AML-193 (cell line): ENCODE data around the gene TIE1.

Experiments used
- DNase-seq, 2 experiments: peaks; one replicate each; lab custom pipeline; 2025; lab: John Stamatoyannopoulos, UW

TIE1 gene

DNA sequence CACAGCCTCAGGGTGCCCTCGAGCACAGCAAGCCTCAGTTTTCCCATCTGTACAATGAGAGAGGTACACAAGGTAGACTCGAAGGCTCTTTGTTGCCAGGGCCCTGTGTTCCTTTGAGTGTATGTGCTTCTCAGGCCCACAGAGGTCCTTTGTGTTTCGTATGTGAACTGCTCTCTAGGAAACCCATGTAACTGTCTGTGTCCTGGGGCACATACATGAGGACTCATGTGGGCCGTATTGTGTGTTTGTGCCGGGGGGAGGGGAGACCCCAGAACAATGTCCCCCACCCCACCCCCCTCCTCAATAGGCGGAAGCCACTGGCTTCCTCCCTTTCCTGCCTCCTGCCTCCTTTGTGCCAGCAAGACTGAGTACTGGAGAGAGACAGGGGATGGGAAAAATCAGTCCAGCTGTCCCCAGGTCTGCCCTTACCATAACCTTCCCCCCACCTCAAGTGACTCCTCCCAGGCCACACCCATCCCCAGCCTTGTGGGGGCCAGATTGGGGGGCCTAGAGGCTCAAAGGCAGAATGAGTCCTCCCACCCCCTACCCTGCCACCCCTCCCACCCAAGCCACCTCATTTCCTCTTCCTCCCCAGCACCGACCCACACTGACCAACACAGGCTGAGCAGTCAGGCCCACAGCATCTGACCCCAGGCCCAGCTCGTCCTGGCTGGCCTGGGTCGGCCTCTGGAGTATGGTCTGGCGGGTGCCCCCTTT is at the start of gene TIE1:
Gene TIE1 (plus strand): TSS at position 605 of the 717 bp plus-strand sequence. CDS start 90 bp downstream, at position 695.
- no peak for DNase-seq

DNA sequence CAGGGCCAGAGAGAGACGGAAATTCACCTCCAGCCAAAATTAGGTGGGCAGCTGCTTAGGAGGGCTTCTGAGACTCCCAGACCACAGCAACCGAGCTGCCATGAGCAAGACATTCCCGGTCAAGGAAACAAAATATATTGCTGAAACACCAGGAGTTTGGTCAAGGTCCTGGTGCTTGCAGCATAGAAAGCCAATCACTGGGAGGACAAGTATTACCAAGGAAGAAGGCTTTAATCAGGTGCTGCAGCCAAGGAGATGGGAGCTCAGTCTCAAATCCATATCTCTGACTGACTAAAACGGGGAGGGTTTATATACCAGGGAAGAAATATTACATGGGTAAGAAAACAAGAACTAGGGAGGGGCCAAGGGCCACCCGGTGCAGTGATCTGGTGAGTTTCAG is 49.8 kb upstream of the TIE1 start:
- DNase-seq, result no peak

DNA sequence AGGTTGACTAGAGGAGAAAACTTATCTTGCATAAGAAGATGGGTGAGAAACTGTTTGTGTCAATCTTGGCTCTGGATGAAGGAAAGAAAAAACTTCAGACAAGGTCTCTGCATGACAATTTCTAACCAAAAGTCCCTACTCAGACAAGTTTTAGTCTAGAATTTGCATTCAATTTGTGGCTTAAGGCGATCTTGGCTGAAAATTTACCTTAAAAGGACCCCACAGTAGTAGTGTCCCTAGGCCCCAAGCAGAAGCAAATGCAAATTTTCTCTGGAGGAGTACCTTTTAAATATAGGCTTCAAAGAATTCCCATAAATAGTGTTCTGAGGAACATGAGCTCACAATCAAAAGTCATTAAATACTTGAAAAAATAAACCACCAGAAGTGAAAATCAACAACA is 48.6 kb upstream of the TIE1 start:
- DNase-seq, result no peak

DNA sequence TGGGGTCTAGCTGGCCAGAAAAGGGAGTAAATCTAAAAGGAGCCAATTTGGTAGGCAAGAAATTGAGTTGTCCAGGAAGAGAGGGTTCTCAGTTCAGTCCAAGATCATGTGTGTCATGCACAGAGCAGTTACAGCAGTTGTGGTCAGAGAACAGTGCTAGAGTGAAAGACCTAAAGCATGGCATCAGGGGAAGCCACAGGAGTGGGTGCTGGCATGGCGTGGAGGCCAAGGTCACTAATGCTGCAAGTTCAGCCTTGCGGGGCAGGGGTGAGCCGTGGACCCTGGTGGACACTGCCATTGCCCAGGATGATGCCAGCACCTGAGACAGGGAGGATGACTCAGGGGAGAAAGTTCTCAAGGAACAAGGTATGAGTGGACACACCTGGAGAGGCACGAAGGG is 47.6 kb upstream of the TIE1 start:
- no peak for DNase-seq

DNA sequence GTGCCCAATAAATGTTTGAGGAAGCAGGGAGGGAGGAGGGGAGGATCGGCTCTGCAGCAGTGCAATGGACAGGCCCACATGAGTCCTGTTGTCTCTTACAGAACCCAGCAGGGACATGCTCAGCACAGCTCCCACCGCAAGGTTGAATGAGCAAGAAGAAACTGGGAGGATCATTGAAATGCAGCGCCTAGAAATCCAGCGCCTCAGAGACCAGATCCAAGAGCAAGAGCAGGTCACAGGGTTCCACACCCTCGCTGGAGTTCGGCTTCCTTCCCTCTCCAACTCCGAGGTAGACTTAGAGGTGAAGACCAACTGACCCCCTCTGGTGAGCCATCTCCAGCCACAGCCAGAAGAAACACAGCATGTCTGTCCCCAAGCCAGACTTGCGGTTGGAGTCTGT is 46.9 kb upstream of the TIE1 start:
- no peak for DNase-seq

DNA sequence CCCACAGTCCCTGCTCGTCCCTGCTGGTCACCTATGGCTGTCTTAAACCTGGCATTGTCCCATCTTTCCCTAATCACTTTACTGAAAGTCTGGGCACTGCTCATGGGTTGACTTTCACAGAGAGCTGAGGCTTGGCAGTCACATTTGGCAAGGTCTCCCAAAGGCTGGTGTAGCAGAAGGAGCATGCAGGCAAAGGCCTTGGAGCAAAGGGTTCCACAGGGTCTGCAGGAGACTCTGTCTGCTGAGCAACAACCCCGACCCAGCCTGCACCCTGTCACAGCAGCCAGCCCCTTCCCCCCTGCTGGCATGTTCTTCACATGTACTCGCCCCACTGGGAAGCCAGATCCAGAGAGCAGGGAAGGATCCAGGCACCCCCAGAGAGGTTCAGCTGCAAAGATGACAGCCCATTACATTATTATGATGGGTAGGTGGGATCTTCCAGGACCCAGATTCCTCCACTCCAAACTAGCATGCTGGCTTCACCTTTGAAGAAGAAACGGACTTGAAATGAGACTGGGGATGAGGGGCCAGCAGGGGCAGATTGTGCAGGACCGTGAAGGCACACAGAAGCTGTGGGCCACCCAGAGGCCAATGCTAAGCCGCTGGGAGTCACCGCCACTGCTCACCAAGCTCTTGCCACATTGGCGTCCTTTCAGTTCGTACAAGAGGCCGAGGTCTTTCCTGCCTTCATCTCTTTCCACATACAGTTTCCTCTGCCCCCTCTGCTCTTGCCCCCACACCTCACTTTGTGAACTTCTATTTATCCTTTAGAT is 45.2 kb upstream of the TIE1 start:
- DNase-seq, result no peak

DNA sequence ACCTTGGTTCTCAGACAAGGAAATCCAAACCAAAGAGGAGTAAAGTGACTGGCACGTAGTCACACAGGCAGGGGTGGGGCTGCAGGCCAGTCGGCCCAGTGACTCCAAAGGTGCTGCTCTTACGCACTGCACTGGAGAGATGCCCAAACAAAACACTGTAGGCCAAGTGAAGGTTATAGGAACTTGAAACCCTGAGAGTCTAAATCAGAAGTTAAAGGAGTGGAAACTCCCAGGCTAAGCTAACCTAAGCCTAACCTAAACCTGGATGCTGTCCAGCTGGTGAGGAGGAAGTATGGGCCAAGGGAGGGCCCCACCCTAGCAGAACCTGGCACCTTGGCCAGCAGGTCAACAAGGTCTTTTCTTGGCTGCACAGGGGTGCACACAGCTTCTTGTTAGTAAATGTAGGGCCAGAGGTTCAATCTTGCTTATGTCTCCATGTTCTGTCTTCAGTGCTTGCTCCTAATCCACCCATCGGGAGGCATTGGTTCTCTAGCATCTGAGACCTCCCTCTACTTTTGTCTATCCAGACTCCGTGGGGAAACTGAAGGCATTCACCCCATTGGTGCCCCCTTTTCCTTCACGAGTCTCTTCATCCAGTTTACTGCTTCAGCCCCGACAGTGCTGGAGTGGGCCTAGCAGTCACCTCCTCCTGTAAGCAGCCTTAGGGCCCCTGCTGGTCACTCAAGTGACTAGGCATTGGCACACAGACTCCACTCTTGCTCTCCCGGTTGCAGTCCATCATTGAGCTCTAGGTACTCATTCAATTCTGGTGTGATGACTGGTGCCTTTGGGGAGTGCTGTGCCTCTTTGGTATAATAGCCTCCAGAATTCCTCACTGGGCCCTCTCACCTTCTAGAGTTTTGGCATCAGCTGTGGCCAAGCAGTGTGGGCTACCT is 43.9 kb upstream of the TIE1 start:
- no peak for DNase-seq

DNA sequence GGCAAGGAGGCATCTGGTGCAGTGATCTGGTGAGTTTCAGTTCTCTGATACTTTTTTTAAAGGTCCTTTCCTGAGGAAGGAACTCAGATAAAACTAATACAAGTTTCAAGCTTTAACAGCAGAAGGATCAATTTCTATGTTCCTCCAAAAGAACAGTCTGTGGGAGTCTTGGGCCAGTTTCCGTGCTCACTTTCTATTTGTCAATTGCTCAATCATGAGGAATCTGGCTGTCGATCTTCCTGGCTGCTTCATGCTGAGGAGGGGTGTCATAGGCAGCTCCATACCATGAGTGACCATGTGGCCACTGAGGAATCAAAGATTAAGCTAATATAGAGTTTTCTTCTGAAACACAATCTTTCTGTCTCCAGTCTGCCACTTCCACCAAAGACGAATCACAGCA is 42.4 kb upstream of the TIE1 start:
- DNase-seq, result no peak

DNA sequence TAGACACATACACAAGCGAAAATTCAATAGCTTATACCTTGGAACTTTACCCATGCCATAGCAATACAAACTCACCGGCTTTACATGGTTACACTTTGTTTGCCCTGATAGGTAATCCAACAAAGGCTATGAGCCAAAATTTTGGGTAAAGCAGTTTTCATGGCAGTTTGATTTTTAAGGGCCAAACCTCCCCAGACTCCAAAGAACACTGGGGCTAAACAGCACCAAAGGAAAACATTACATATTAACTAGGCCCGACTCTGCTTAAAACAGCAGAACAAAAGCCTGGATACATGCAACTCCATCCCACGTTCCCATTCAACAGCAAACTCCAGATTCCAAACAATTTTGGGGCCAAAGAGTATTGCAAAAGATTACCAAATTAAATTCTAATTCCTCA is 35.4 kb upstream of the TIE1 start:
- DNase-seq, result no peak

DNA sequence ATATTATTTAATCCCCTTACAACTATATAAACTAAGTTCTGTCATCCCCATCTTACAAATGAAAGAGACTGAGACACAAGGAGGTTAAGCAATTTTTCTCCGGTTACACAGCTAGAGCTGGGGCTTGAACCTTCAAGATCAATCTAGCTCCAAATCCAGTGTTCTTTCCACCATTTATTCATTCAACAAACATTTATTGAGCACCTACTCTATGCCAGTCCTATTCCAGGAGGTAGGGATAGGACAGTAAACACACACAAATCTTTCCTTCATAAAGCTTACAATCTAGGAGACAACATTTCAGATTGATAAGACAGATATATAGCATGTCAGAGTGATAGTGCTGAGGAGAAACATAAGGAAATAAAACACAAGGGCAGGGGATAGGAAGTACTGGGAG is 33.9 kb upstream of the TIE1 start:
- DNase-seq, result no peak

DNA sequence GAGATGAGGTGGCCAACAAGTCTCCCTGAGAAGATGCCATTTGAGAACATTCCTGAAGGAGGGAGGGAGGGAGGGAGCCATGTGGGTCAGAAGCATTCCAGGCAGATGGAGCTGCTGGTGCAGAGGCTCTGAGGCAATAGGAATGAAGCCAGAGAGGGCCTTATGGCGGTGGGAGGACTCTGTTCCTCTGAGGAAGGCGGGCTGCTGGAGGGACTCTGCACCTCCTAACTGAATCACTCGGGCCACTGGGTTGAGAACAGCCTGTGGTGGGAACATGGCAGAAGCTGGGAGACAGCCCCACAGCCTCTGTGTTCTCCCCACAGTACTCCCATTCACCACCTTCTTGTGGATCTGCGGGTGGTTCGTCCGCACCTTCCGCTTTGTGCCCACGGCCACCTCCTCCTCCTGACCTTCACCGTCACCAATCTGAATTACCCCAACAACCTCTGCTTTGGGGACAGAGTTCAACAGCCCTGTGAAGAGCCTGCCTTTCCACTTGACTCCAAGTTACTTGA is 33.4 kb upstream of the TIE1 start:
- DNase-seq, result no peak

DNA sequence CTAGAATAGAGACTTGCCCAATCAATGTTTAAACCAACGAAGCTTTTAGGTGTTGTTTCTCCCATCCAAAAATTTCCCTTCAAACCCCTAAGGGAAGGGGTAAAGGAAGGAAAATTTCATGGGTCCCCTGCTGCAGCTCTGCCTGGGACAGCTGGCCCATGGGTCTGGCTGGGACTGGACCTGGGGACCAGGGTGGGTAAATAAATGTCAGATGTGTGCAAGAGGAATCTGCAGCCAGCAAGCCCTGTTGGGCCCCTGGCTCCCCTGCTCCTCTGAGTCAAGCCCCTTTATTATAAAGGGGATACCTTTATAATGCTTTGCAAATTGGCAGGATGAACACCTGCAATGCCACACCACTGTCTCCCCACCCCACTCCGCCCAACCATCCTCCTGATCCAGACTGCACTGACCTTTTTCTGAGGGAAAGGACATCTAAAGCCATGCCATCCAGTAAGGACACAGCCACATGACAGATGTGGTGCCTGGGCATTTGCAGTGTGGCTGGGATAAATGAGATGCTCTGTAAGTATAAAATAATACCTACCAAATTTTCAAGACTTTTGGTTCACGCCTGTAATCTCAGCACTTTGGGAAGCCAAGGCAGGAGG is 32.9 kb upstream of the TIE1 start:
- DNase-seq, result no peak

DNA sequence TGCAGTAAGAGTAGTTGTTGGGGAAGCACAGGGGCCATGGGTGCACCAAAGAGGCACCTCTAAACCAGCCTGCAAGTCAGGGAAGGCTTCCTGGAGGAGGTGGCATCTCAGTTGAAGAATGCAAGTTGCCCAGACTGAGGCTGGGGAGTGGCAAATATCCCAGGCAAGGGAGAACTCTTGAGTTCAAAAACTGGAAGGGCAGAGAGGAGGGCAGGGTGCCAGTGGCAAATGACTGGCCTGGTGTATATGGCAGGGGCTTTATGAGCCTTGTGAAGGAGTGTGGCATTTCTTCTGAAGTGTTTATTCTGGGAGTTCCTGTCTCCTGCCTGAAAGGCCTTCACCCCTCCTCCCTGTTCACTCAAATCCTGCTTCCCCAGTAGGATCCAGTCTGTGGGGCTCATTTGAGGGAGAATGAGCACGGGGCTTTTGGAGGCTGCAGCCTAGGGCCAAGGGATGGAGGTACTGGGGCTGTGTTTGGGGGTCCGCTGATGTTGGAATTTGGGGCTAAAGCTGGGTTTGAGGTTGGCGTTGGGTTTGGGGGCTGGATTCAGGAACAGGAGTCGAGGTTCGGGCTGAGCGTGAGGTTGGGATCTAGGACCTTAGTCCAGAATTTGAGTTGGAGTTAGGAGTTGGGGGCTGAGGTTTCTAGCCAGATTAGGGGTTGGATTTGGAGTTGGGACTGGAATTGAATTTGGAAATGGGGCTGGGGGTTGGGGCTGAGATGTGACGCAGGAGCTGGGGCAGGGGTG is 31.0 kb upstream of the TIE1 start, which contains the start of gene TMEM125:
Gene TMEM125 (plus strand): TSS at position 357 of the 749 bp plus-strand sequence. CDS start 2,740 bp downstream, outside the sequence.
- DNase-seq, result no peak

DNA sequence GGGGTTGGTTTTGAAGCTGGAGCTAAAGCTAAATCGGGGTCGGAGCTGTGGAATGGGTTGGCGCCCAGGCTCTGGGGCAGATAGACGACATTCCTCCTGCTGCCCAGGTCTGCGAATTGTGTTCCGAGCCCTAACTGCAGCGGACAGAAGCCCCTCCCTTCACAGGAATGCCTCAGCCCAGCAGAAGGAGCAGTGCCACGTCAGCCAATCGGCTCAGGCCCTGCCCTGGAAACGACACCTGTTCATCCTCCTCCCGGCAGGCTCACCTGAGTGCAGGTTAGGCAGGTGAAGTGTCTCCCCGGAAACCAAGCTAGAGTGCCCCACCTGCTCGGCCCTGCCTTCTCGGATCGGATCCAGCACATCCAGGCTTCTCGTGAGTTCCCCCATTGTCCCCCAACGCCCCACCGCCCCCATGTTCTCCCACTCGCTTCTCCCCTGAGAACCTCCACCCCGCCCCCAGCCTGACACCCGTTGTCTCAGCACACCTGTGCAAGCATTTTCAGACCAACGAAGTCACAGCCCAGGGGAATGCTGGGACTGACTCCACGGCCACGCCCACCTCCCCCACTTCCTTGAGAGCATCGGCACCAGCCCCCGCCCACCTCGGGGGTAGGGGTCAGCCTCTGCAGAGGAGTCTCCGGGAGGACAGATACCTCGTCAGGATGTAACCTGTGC is 30.2 kb upstream of the TIE1 start:
- no peak for DNase-seq

DNA sequence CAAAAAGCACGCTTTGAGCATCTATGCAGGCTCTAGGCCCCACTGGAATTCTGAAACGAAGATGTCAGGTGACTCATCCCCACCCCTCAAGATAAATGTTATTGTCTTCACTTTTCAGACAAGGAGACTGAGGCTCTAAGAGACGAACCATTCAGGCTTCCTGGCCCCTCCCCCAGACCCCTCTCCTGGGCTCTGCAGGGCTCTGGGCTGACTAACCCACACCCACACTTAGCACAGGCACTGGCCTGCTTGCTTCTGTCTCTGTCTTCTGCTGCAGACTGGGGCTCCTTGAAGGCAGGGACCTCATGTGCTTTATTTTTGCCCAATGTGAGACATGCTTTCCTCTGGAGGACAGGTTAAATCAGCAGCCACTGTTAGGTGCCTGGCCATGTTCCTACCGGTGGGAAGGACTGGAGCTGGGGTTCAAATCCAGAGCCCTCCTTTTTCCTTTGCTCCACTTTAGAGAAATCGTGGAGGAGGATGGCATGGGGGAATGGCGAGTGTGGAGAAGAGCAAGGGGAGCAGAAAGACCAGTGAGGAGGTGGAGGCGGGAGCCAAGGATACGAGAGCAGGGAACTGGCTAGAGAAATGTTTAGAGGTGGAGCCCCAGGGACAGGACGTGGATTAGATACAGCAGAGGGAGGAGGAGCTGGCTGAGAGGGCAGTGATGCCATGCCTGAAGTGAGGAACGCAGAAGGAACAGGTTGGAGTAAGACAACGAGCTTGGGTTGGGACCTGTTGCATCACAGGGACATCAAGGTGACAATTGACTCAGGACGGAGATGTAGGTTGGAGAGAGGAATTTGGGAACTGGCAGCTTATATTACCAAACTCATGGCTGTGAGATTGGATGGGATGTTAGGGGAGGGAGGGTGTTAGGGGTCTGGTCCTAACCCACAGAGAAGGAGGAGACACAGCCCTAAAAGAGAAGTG is 29.3 kb upstream of the TIE1 start:
- no peak for DNase-seq

DNA sequence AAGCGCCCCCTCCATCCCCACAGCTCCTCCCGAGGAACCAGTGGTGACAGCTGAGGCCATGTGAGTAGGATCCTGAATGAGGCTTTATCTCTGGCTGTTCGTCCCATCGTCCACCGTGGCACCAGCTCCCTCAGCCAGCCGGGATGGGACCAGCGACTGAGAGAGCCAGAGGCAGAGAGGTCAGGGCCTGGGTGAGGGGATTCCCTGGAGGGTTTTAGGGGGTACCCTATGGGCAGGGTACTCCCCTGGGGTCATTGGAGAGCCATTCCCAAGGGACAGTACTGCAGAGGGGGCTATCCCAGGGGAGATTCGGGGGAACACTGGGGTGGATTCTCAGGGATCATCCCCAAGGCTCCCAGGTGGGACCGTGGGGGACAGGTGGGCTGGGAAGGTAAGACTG is 28.6 kb upstream of the TIE1 start:
- no peak for DNase-seq

DNA sequence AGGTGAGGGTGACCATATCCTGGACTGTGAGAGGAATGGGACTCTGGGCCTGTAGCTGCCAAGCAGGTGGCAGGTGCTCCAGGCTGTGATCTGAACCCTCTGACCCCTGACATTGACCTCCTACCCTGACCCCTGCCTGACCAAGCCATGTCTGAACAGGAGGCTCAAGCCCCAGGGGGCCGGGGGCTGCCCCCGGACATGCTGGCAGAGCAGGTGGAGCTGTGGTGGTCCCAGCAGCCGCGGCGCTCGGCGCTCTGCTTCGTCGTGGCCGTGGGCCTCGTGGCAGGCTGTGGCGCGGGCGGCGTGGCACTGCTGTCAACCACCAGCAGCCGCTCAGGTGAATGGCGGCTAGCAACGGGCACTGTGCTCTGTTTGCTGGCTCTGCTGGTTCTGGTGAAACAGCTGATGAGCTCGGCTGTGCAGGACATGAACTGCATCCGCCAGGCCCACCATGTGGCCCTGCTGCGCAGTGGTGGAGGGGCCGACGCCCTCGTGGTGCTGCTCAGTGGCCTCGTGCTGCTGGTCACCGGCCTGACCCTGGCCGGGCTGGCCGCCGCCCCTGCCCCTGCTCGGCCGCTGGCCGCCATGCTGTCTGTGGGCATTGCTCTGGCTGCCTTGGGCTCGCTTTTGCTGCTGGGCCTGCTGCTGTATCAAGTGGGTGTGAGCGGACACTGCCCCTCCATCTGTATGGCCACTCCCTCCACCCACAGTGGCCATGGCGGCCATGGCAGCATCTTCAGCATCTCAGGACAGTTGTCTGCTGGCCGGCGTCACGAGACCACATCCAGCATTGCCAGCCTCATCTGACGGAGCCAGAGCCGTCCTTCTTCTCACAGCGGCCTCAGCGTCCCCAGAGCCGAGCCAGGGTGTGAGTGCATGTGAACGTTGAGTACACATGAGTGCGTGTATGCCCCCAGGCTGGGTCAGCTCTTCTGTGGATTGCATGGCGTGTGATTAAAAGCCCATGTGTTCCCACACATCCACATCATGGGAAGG is 27.9 kb upstream of the TIE1 start:
- DNase-seq, result no peak

DNA sequence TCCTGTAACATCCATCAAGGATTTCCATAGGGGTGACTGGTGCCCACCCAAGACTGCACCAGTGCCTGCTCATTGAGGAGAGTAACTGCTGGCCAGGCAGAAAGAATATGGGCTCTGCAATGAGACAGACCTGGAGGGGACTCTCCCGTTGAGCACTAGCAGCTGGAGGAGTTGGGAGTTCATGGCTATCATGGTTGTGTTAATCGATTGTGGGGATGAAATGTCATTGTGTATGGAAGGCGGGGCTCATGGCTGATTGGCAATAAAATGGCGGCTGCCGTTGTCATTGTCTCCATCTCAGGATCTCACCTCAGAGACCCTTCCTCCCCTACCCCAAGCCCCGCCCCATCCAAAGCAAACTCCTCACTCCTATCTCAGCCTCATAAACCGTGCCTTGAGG is 27.1 kb upstream of the TIE1 start:
- no peak for DNase-seq
